HG03432 (cell line): Measurements from ENCODE around the gene CCL25.
A peak's percentile ranks its signal among the peaks of the same experiment; 100 is the strongest.

Source experiments
- ATAC-seq: cut with Tn5 transposase; IDR thresholded peaks from one replicate; pipeline ENCODE4 v1.9.1; 2021; ENCODE audit warnings: mild to moderate bottlenecking, moderate library complexity; ENCODE audit not compliant: unreplicated experiment

CCL25 gene

GRCh38 chr19:8044018-8044417 is 8.5 kb upstream of the CCL25 start:
- no peak for ATAC-seq

DNA sequence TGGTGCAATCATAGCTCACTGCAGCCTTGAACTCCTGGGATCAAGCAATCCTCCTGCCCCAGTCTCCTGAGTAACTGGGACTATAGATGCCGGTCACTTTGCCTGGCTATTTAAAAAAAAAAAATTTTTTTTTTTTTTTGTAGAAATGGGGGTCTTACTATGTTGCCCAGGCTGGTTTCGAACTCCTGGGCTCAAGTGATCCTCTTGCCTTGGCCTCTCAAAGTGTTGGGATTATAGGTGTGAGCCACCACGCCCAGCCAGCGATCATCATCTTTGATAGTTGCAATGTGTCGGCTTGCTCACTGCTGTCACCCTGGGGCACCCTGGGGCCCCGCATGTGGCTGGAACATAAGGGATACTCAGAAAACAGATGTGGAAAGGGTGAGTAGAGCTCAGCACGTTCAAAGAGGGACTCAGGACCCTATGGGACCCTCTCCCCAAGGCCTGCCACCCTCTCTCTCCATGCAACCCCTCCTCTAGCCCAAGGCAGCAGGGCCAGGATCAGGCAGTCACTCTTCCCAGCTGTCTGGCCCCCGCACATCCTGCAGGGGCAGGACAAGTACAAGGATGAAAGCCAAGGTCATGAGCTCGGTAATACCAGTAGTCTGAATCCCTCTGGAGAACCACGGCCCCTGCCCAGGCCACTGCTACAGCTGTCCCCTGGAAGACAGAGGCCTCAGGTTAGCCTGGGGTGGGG is 6.5 kb upstream of the CCL25 start:
- ATAC-seq, result no peak

GRCh38 chr19:8046569-8047165 is 5.9 kb upstream of the CCL25 start:
- ATAC-seq, result no peak

DNA sequence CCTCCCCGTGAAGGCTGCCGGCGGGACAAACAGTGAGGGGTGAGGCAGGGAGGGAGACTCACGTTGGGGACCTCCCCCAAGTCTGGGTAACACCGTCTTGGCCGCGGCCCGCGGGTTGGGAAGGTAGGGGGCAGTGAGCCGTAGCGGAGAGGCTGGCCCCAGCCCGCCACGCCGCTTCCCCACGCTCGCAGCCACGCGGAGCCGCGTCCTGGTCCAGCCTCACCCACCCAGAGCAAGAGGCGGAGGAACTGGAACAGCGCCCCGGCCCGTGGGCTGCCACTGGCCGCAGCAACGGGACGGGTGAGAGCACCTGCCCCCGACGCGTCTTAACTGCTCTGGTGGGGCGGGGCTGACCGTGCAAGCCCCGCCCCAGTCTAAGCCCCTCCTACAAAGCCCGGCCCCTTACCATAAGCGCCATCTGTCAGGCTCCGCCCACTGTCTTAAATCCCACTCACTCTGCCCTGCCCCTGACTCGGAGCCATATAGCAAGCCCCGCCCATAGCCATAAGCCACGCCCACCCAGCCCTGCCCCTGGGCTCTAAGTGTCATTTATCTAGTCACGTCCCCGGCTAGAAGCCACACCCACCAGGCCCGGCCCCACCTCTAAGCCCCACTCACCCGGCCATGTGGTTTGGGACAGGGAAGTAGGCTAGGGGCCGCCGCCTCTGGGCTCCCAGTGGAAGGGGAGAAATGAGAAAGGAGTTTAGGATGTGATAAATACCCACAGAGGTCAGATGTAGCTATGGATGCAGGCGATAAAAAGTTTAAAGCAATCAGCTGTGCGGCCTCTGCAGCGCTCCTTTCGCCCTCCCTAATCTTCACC is 2.1 kb upstream of the CCL25 start:
- peak; percentile 83 for ATAC-seq

DNA sequence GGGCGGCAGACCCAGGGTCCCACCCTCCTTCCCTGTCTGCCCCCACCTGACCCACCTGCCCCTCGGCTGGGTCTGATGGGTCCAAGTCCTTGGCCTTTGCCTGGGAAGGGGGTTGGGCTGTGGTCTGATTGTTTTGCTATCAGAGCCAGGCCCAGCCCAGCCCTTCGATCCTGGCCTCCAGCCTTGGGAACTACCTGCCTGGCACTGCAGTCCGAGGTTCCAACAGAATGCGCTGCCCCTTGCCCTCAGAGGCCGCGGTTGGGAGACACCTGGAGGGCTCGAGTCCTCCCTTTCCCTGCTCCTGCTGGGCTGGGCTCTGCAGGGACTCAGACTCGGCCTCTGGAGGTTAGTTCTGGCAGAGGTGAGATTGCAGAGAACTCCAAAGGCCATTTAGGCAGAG is 1.6 kb downstream of the CCL25 start:
- no peak for ATAC-seq

DNA sequence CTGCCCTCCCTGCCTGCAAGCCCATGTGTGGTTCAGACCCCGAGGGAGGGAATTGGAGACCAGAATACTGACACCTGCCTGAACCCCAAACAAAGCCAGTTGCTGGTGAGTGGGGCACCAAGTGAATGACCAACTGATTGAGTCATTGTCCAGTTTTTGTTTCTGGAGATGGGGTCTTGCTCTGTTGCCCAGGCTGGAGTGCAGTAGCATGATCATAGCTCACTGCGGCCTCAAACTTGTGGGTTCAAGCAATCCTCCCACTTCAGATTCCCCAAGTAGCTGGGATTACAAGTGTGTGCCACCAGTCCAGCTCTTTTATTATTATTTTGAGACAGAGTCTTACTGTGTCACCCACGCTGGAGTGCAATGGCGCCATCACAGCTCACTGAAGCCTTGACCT is 4.0 kb downstream of the CCL25 start:
- no peak for ATAC-seq

- no peak for ATAC-seq
Measured at GRCh38 chr19:8057545-8058270, 5.1 kb downstream of the CCL25 start.

- no peak for ATAC-seq
Measured at GRCh38 chr19:8064911-8065874, 12.6 kb downstream of the CCL25 start.

DNA sequence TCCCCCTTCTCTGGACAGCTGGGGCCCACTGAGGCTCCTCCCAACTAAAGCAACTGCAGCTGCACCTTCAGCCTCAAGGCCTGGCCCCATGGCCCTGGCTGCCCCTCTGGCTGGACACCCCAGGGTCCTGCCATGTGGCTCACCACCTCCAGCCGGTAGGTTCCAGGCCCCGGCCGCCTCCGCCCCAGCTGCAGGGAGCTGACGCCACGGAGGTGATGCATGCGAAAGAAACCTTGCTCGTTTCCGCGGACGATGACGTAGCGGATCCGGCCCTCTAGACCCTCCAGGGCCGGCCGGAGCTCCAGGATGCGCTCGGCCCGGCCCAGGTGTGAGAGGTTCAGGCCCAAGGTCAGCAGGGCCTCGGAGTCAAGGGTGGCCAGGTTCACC is 13.3 kb downstream of the CCL25 start:
- ATAC-seq, result no peak

GRCh38 chr19:8069096-8069973 is 16.8 kb downstream of the CCL25 start:
- ATAC-seq, result no peak

- no peak for ATAC-seq
Measured at GRCh38 chr19:8071912-8072311, 19.4 kb downstream of the CCL25 start.

DNA sequence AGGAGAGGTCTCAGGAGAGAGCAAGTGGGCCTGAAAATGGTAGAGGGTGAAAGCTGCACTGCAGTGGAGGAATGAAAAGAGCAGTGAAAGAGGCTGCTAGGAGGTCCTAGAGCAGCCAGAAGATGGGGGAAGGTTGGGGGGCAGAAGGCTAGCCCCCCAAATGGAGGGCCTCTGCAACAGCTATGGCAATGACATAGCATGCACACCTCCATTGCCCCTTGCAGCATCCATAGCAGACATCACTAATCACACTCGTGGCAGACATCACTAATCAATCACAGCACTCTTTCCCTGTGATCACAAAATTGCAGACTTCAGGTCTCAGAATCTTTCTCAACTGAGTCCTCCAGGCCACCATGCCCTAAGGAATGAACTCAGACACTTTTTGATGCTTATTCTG is 21.9 kb downstream of the CCL25 start:
- no peak for ATAC-seq

DNA sequence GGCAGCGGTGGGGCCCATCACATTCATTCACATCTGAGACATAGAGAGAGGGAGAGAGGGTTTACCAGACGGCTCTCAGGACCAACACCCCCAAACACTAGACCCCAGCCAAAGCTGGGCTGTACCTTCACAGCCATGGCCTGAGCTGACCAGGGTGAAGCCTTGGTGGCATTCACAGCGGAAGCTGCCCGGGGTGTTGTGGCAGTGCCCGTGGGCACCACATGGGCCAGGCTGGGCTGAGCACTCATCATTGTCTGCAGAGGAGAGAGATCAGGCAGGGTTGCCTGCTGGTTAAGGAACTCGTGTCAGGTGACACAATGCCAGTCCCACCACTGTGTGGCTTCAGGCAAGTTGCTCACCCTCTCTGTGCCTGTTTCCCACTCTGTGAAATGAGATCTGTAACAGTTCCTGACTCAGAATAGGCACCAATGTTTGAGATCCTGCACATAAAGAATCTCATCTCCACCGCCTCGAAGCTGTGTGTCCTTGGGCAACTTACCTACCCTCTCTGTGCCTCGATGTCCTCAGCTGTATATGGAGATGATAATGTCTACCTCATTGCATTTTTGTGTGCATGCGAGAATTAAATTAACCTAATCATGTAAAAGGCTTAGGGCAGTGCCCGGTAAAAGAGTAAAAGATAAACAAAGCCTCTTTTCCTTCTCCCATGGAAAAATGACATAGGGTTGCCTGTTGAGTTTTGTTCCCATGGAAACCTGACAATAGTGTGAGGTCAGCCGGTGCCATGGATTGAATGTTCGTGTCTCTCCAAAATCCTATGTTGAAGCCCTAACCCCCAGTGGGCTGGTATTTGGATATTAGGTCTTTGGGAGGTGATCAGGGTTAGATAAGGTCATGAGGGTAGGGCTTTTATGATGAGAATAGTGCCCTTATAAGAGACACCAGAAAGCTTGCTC is 22.9 kb downstream of the CCL25 start:
- no peak for ATAC-seq

DNA sequence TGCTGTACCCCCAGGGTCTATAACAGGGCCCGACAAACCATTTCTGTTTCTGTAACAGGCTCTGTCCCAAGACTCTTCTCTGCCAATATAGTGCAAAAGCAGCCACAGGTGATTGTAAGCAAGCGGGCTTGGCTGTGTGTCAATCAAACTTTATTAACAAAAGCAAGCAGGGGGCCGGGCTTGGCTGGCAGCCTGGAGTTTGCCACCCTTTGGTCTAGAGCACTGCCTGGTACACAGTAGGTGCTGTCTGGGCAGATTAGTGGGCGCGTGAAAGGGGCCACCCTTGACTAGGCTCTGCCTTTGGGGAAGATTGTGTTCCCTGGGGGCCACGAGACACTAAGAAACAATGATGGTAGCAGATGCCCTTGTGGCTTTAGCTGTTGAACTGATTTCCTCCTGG is 27.4 kb downstream of the CCL25 start:
- ATAC-seq, result no peak

GRCh38 chr19:8080832-8081231 is 28.3 kb downstream of the CCL25 start:
- no peak for ATAC-seq

DNA sequence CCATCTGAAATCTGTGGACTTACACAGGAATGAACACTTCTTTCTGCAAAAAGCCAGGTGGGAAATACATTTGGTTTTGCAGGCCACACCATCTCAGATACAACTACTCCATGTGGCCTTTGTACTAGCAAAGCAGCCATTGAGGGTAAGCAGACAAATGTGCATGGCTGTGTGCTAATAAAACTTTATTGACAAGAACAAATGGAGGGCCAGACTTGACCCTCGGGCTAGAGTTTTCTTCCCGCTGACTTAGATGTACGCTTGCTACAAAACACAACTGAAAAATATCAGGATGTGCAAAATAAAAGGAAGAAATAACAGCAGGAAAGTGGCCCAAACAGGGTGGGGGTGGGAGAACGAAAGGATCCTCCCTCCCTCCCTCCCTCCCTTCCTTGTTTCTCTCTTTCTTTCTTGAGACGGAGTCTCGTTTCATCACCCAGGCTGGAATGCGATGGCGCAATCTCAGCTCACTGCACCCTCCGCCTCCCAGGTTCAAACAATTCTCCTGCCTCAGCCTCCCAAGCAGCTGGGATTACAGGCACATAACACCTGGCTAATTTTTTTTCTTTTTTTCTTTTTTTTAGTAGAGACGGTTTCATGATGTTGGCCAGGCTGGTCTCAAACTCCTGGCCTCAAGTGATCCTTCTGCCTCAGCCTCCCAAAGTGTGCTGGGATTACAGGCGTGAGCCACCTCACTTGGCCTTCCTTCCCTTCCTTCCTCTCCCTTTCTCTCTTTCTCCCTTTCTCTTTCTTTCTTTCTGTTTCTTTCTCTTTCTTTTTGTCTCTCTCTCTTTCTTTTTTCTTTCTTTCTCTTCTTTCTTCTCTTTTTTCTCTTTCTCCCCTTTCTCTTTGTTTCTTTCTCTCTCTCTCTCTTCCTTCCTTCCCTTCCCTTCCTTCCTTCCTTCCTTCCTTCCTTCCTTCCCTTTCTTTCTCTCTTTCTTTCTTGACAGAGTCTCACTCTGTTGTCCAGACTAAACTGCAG is 29.3 kb downstream of the CCL25 start:
- ATAC-seq, result no peak

DNA sequence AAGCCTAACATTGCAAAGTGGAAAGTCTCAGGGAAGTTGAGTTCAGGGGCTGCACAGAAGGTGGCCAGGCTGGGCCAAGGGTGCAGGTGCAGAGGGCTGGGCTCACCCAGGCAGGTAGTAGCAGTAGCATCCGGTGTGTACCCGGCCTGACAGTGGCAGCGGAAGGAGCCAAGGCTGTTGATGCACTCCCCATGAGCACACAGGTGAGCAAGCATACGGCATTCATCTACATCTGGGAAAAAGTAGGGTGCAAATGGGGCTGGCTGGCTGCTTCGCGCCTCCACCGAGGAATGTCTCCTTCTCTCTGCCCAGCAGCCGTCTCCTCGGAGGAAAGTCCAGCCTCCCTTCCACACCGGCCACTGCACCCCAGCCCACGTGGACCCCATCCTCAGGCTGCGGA is 30.6 kb downstream of the CCL25 start:
- ATAC-seq, result no peak
